H1 (cell line): Measurements from ENCODE around the gene MPST. TPM values are rescaled to one million over a fixed set of nuclear protein-coding genes. Genes with fewer than 3 reads are reported as not detected.

ENCODE experiments used
- CTCF ChIA-PET: fragments of 300-600 bp; sonication (Branson Sonifier 250); formaldehyde crosslinking; loops from one replicate; lab custom pipeline; 2021; ENCODE audit not compliant: partially characterized antibody; lab: Charles Lee
- POLR2A ChIA-PET: fragments of 300-600 bp; sonication (Branson Sonifier 250); formaldehyde crosslinking; loops from one replicate; lab custom pipeline; 2021; ENCODE audit warnings: inconsistent platforms; ENCODE audit not compliant: partially characterized antibody; lab: Charles Lee
- DNase-seq, 2 experiments: peaks; one replicate each; pipeline versions ENCODE4 v3.0.0 to v3.0.0-alpha.2; 2010 to 2022; ENCODE audit warnings: low spot score in 2 of 2, low read depth in 1 of 2, mixed read lengths in 1 of 2
- FAIRE-seq: peaks from 2 replicates; lab custom pipeline; 2011; peaks lifted over from hg19 to GRCh38; lab: Jason Lieb, UNC
- H2AFZ ChIP-seq: 2 replicates; pipeline ENCODE4 v1.8.1; 2012; ENCODE audit warnings: low read length, inconsistent platforms
- H2AK5ac ChIP-seq: 2 replicates; pipeline ENCODE4 v1.6.1; 2013; ENCODE audit warnings: low read depth, low read length
- H2BK120ac ChIP-seq: replicated peaks from 2 replicates; pipeline ENCODE3; 2013; ENCODE audit warnings: low read depth, low read length, inconsistent platforms
- H2BK12ac ChIP-seq: 2 replicates; pipeline ENCODE4 v1.6.1; 2013; ENCODE audit warnings: low read depth, low read length
- H2BK15ac ChIP-seq: 2 replicates; pipeline ENCODE4 v1.6.1; 2013; ENCODE audit warnings: low read length
- H2BK20ac ChIP-seq: 2 replicates; pipeline ENCODE4 v1.6.1; 2013; ENCODE audit warnings: low read length
- H2BK5ac ChIP-seq: 2 replicates; pipeline ENCODE4 v1.6.1; 2013; ENCODE audit warnings: low read depth, low read length
- H3K14ac ChIP-seq: 2 replicates; pipeline ENCODE4 v1.6.1; 2013; ENCODE audit warnings: inconsistent platforms; ENCODE audit not compliant: insufficient read length
- H3K18ac ChIP-seq: 2 replicates; pipeline ENCODE4 v1.6.1; 2013; ENCODE audit warnings: low read length; ENCODE audit errors: extremely low read depth
- H3K23ac ChIP-seq: 2 replicates; pipeline ENCODE4 v1.6.1; 2013; ENCODE audit warnings: inconsistent platforms; ENCODE audit not compliant: insufficient read length
- H3K23me2 ChIP-seq: 2 replicates; pipeline ENCODE4 v1.6.1; 2013; ENCODE audit warnings: low read depth, low read length
- H3K27ac ChIP-seq: 2 replicates; pipeline ENCODE4 v1.6.1; 2011; ENCODE audit warnings: low read depth, low read length, inconsistent platforms
- H3K27me3 ChIP-seq, 4 experiments: replicated peaks in 1 of 4; 1 replicate in 1 of 4; 2 replicates in 3 of 4; pipeline versions ENCODE4 v1.6.1 to v1.8.1; 2011 to 2013; ENCODE audit warnings: low read length in 3 of 4, mild to moderate bottlenecking in 3 of 4, inconsistent platforms in 2 of 4, mixed read lengths in 2 of 4, moderate library complexity in 1 of 4; ENCODE audit not compliant: control insufficient read depth in 3 of 4, insufficient read depth in 3 of 4; ENCODE audit errors: extremely low read depth in 1 of 4
- H3K36me3 ChIP-seq, 4 experiments: 2 replicates each; pipeline versions ENCODE4 v1.6.1 to v1.8.1; 2011 to 2013; ENCODE audit warnings: mild to moderate bottlenecking in 4 of 4, low read length in 3 of 4, moderate library complexity in 2 of 4, control low read depth in 1 of 4, inconsistent platforms in 1 of 4; ENCODE audit not compliant: insufficient read depth in 4 of 4, control insufficient read depth in 2 of 4
- H3K4ac ChIP-seq: replicated peaks from 2 replicates; pipeline ENCODE3; 2013; ENCODE audit warnings: low read length, low read depth, mixed read lengths, inconsistent platforms; ENCODE audit not compliant: insufficient read length
- H3K4me1 ChIP-seq, 4 experiments: replicated peaks in 1 of 4; 1 replicate in 1 of 4; 2 replicates in 3 of 4; pipeline versions ENCODE4 v1.6.1 to v1.8.1; 2011 to 2013; ENCODE audit warnings: low read length in 3 of 4, inconsistent platforms in 2 of 4, mixed read lengths in 1 of 4; ENCODE audit not compliant: insufficient read depth in 4 of 4, control insufficient read depth in 3 of 4
- H3K4me2 ChIP-seq, 2 experiments: 2 replicates each; pipeline versions ENCODE4 v1.6.1 to v1.8.1; 2011 to 2013; ENCODE audit warnings: low read depth in 2 of 2, low read length in 2 of 2, control low read depth in 1 of 2, inconsistent platforms in 1 of 2, mild to moderate bottlenecking in 1 of 2; ENCODE audit not compliant: insufficient read depth in 1 of 2
- H3K4me3 ChIP-seq, 4 experiments: fragments of 200-600, 300-600 bp in 1 of 4; sonication (generic), shearing (Covaris generic), sonication (Bioruptor Twin) in 1 of 4; 2 replicates each; pipeline versions ENCODE4 v1.5.1 to v1.8.1; 2011 to 2016; ENCODE audit warnings: low read length in 4 of 4, low read depth in 3 of 4, control low read depth in 2 of 4, inconsistent platforms in 2 of 4, mild to moderate bottlenecking in 2 of 4, mixed read lengths in 1 of 4, moderate library complexity in 1 of 4; ENCODE audit not compliant: insufficient read depth in 2 of 4; ENCODE audit errors: extremely low read depth in 1 of 4
- H3K56ac ChIP-seq: replicated peaks from 2 replicates; pipeline ENCODE3; 2013; ENCODE audit warnings: low read depth, mild to moderate bottlenecking, mixed read lengths, low read length, inconsistent platforms; ENCODE audit not compliant: insufficient read length
- H3K79me1 ChIP-seq: 2 replicates; pipeline ENCODE4 v1.6.1; 2013; ENCODE audit warnings: low read depth, low read length, control low read depth
- H3K79me2 ChIP-seq, 2 experiments: 2 replicates each; pipeline versions ENCODE4 v1.6.1 to v1.8.1; 2012 to 2013; ENCODE audit warnings: low read length in 2 of 2, mild to moderate bottlenecking in 2 of 2, inconsistent platforms in 1 of 2; ENCODE audit not compliant: insufficient read depth in 2 of 2, control insufficient read depth in 1 of 2
- H3K9ac ChIP-seq, 4 experiments: replicated peaks in 1 of 4; 1 replicate in 1 of 4; 2 replicates in 3 of 4; pipeline versions ENCODE4 v1.6.1 to v1.8.1; 2011 to 2013; ENCODE audit warnings: low read depth in 3 of 4, low read length in 3 of 4, control low read depth in 2 of 4, mild to moderate bottlenecking in 2 of 4, moderate library complexity in 2 of 4, inconsistent platforms in 1 of 4; ENCODE audit errors: extremely low read depth in 1 of 4
- H3K9me3 ChIP-seq, 2 experiments: 2 replicates each; pipeline versions ENCODE4 v1.6.1 to v1.8.1; 2012 to 2013; ENCODE audit warnings: mild to moderate bottlenecking in 2 of 2, moderate library complexity in 2 of 2, control low read depth in 1 of 2, inconsistent platforms in 1 of 2, low read depth in 1 of 2, low read length in 1 of 2, mixed read lengths in 1 of 2; ENCODE audit not compliant: insufficient read depth in 2 of 2
- H4K20me1 ChIP-seq, 2 experiments: replicated peaks in 1 of 2; 2 replicates each; pipeline versions ENCODE3 to v1.8.1; 2011 to 2013; ENCODE audit warnings: inconsistent platforms in 2 of 2, low read length in 2 of 2, mild to moderate bottlenecking in 1 of 2; ENCODE audit not compliant: insufficient read depth in 2 of 2, control insufficient read depth in 1 of 2
- H4K5ac ChIP-seq: 2 replicates; pipeline ENCODE4 v1.6.1; 2013; ENCODE audit warnings: low read length, low read depth, mixed read lengths, inconsistent platforms; ENCODE audit not compliant: insufficient read length
- H4K8ac ChIP-seq: 2 replicates; pipeline ENCODE4 v1.8.0; 2013; ENCODE audit warnings: mild to moderate bottlenecking, moderate library complexity, low read length, inconsistent platforms; ENCODE audit not compliant: insufficient read depth; ENCODE audit errors: extremely low read depth
- H4K91ac ChIP-seq: replicated peaks from 2 replicates; pipeline ENCODE3; 2013; ENCODE audit warnings: low read length, mixed read lengths, inconsistent platforms; ENCODE audit not compliant: insufficient read length
- ASH2L ChIP-seq: fragments of 200-600, 300-600 bp; sonication (generic); IDR thresholded peaks from one replicate; pipeline ENCODE4 v1.7.1; 2017; ENCODE audit warnings: low read length
- BRCA1 ChIP-seq: IDR thresholded peaks from 2 replicates; pipeline ENCODE4 v1.6.1; 2012; ENCODE audit warnings: low read depth, low read length, improper control_type of control experiment
- CREB1 ChIP-seq: IDR thresholded peaks from 2 replicates; pipeline ENCODE4 v1.6.1; 2012; ENCODE audit warnings: inconsistent platforms
- FOSL1 ChIP-seq: IDR thresholded peaks from 2 replicates; pipeline ENCODE4 v1.6.1; 2011; ENCODE audit warnings: mild to moderate bottlenecking, low read depth, low read length, moderate library complexity; ENCODE audit not compliant: insufficient read depth
- RBBP5 ChIP-seq: IDR thresholded peaks from 2 replicates; pipeline ENCODE4 v1.7.1; 2012; ENCODE audit warnings: low read depth, mild to moderate bottlenecking, inconsistent platforms, low read length, moderate library complexity, borderline replicate concordance
- RFX5 ChIP-seq: IDR thresholded peaks from 2 replicates; pipeline ENCODE4 v1.6.1; 2011; ENCODE audit warnings: low read depth, low read length, improper control_type of control experiment, borderline replicate concordance
- SAP30 ChIP-seq: fragments of 300-600 bp; sonication (generic); IDR thresholded peaks from 2 replicates; pipeline ENCODE4 v1.7.1; 2012; ENCODE audit warnings: low read length, moderate library complexity, mild to moderate bottlenecking, inconsistent platforms; ENCODE audit not compliant: insufficient read depth, insufficient replicate concordance
- SIX5 ChIP-seq: IDR thresholded peaks from 2 replicates; pipeline ENCODE4 v1.6.1; 2011; ENCODE audit warnings: mild to moderate bottlenecking, low read depth, low read length
- SP2 ChIP-seq: IDR thresholded peaks from 2 replicates; pipeline ENCODE4 v1.6.1; 2012; ENCODE audit warnings: mild to moderate bottlenecking, low read length, inconsistent platforms
- SP4 ChIP-seq: IDR thresholded peaks from 2 replicates; pipeline ENCODE4 v1.6.1; 2012; ENCODE audit warnings: low read length, inconsistent platforms
- TAF1 ChIP-seq: IDR thresholded peaks from 2 replicates; pipeline ENCODE4 v1.6.1; 2011; ENCODE audit warnings: mild to moderate bottlenecking, low read depth, low read length
- TCF12 ChIP-seq: IDR thresholded peaks from 2 replicates; pipeline ENCODE4 v1.6.1; 2011; ENCODE audit warnings: low read depth, mild to moderate bottlenecking, low read length
- WGBS, 2 experiments: shearing (Covaris generic) in 1 of 2; methylation state at CpG; one replicate each; pipeline versions ENCODE4 v1.1.6 to v1.1.7; 2013 to 2015; ENCODE audit warnings: low lambda C conversion rate in 2 of 2, mixed read lengths in 2 of 2, inconsistent platforms in 1 of 2, low coverage in 1 of 2, missing lambda C conversion rate in 1 of 2; ENCODE audit not compliant: insufficient replicate concordance in 2 of 2, insufficient coverage in 1 of 2, insufficient read length in 1 of 2; ENCODE audit errors: extremely low coverage in 1 of 2, missing lambda C conversion rate in 1 of 2; 5-methylcytosine and 5-hydroxymethylcytosine counted together
- polyA plus RNA-seq, 7 experiments: library from polyadenylated mRNA; depleted of rRNA in 3 of 7; stranded (reverse) in 5 of 7; unstranded in 2 of 7; fragments of >200 nt in 5 of 7; fragments of 200-250 nt in 2 of 7; gene quantifications; 1 replicate in 5 of 7; 2 replicates in 1 of 7; 4 replicates in 1 of 7; pipeline versions ENCODE4 v1.2.1 to v1.2.3, GENCODE V29; 2011 to 2013; ENCODE audit warnings: missing spikeins in 2 of 7, mixed read lengths in 2 of 7
- total RNA-seq: library from RNA; stranded (reverse); fragmentation: NEBNext Ultra II Directional; extraction: Animal tissue kit (Norgen Biotek cat#: 25700); gene quantifications from 2 replicates; pipeline ENCODE4 v1.2.1, GENCODE V29; 2021

The MPST gene
- total and polyA plus RNA-seq, 2 of the 8 experiments (the other 6 are each of a cell fraction or from before 2014, with no cell fraction given): 86.0 to 124 TPM

DNA sequence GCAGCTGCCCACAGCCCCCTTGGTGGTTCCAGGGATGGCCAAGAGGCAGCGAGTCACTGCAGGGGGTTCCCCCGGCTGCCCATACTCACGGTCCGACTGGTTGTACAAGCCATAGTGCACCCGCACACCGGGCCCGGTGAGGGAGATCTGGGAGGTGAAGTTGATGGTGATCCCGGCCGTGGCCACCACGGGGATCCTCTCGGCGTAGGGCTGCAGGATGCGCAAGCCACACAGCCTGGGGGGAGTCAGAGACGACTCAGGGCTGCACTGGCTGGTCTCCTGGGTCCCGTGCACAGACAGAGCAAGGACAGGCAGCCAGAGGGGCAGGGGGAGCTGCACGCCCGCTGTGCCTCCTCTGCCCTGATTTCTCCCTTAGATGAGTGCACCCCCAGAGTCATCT is 55.5 kb downstream of the MPST start:
- 88% methylated on average over 17 of the region's 17 CpGs; no CpG with 5 or more reads in 1 of the 2 experiments for WGBS, 2 experiments
- TF ChIP-seq ASH2L (no peak), TCF12 (no peak), SP2 (no peak), TAF1 (no peak), CREB1 (no peak), SAP30 (no peak), SIX5 (no peak), SP4 (no peak), FOSL1 (no peak), BRCA1 (no peak), RFX5 (no peak), RBBP5 (no peak)
- DNase-seq: no peak
- H2BK20ac ChIP-seq: no peak overlapping the region
- ChIA-PET POLR2A (interaction anchor here (1.2 kb wide), 1 partner anchor 98 kb away, joined by 3 read pairs; no protein-coding TSS in a partner anchor), CTCF (interaction anchor here (1.0 to 2.5 kb wide), 3 partner anchors 10 to 186 kb away, joined by 3 to 9 read pairs (median 8); no protein-coding TSS in a partner anchor)
- no peak overlapping the region for H2BK5ac ChIP-seq
- no peak overlapping the region for H4K5ac ChIP-seq
- peaks cover 16% of the 10 kb centered on the region; the same call in 1 of the 2 replicates for H3K23me2 ChIP-seq
- no peak overlapping the region for H3K4ac ChIP-seq
- peaks cover 2 to 11% of the 10 kb centered on the region in 2 experiments for H4K20me1 ChIP-seq
- no peaks in the 10 kb centered on the region for H3K79me2 ChIP-seq
- H3K4me1 ChIP-seq: peaks cover 0 to 6% (median under 1%) of the 10 kb centered on the region in 4 experiments; a peak in 3 of 7 replicates
- H3K36me3 ChIP-seq: no peaks in the 10 kb centered on the region
- no peaks in the 10 kb centered on the region for H3K79me1 ChIP-seq
- H3K9me3 ChIP-seq: peaks cover 0 to 3% of the 10 kb centered on the region in 2 experiments; a peak in 2 of 4 replicates
- no peak overlapping the region for H3K27ac ChIP-seq
- H2BK12ac ChIP-seq: no peak overlapping the region
- H2AFZ ChIP-seq: no peak overlapping the region
- no peak overlapping the region for H4K91ac ChIP-seq
- no peak overlapping the region for H4K8ac ChIP-seq
- no peak overlapping the region for H3K4me2 ChIP-seq
- H2AK5ac ChIP-seq: no peak overlapping the region
- H3K18ac ChIP-seq: no peak overlapping the region
- no peak for FAIRE-seq
- H3K56ac ChIP-seq: no peak overlapping the region
- H3K14ac ChIP-seq: no peak overlapping the region
- no peak overlapping the region for H3K23ac ChIP-seq
- H2BK15ac ChIP-seq: no peak overlapping the region
- H3K27me3 ChIP-seq: peaks cover 6 to 48% (median 30%) of the 10 kb centered on the region in 4 experiments
- no peak overlapping the region for H2BK120ac ChIP-seq
- H3K9ac ChIP-seq: no peak overlapping the region
- no peak overlapping the region for H3K4me3 ChIP-seq
